Effector memory CD4-positive, alpha-beta T cell (primary cell): ENCODE results near the gene OLFM2.

Experiments
- DNase-seq, 3 donors: peaks; one replicate each; pipeline ENCODE4 v3.0.0-alpha.2; 2020
- H3K27ac ChIP-seq: 2 replicates; pipeline ENCODE4 v1.7.0; 2013; ENCODE audit warnings: mild to moderate bottlenecking, low read length, moderate library complexity; ENCODE audit not compliant: insufficient read depth, poor library complexity, severe bottlenecking
- H3K27me3 ChIP-seq: replicated peaks from 2 replicates; pipeline ENCODE4 v1.7.0; 2013; ENCODE audit warnings: mild to moderate bottlenecking, low read length; ENCODE audit not compliant: insufficient read depth, control insufficient read depth, poor library complexity, severe bottlenecking
- H3K36me3 ChIP-seq: 2 replicates; pipeline ENCODE4 v1.7.0; 2013; ENCODE audit warnings: mild to moderate bottlenecking, low read length, moderate library complexity; ENCODE audit not compliant: control insufficient read depth, insufficient read depth
- H3K4me1 ChIP-seq: 2 replicates; pipeline ENCODE4 v1.7.0; 2013; ENCODE audit warnings: low read length, mild to moderate bottlenecking; ENCODE audit not compliant: control insufficient read depth, insufficient read depth, poor library complexity, severe bottlenecking
- H3K4me3 ChIP-seq: 2 replicates; pipeline ENCODE4 v1.7.0; 2013; ENCODE audit warnings: low read length, low read depth, mild to moderate bottlenecking; ENCODE audit not compliant: insufficient read depth, poor library complexity, severe bottlenecking
- H3K9me3 ChIP-seq: 2 replicates; pipeline ENCODE4 v1.7.0; 2013; ENCODE audit warnings: mild to moderate bottlenecking, low read length, moderate library complexity; ENCODE audit not compliant: control insufficient read depth

The OLFM2 gene

GRCh38 chr19:9943744-9944143 lies 7.4 kb upstream of the OLFM2 start:
- Histone ChIP-seq H3K36me3 (no peaks in the 10 kb centered on the region), H3K4me3 (no peak overlapping the region), H3K9me3 (no peaks in the 10 kb centered on the region), H3K27ac (no peak overlapping the region), H3K27me3 (no peaks in the 10 kb centered on the region), H3K4me1 (no peaks in the 10 kb centered on the region)
- no peak for DNase-seq

DNA sequence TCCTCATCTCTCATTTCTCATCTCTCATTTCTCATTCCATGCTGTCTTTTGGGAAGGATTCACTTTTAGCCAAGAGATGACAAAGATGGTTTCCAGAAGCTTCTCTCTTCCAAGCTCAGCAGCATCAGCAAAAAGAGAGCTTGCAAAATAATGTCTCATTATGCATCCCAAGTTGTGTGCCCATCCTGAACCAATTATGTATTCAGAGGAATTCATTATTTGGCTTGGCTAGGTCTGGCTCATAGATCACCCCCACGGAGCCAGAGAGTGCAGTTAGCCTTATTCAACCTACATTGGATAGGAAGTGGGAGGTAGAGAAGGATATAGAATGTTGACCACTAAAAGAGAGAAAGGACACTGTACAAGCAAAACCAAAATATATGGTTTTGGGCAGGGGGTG lies 5.4 kb upstream of the OLFM2 start:
- Histone ChIP-seq H3K9me3 (no peaks in the 10 kb centered on the region), H3K4me1 (no peaks in the 10 kb centered on the region), H3K4me3 (no peak overlapping the region), H3K36me3 (no peaks in the 10 kb centered on the region), H3K27ac (no peak overlapping the region), H3K27me3 (peaks cover 10% of the 10 kb centered on the region)
- DNase-seq: no peak

DNA sequence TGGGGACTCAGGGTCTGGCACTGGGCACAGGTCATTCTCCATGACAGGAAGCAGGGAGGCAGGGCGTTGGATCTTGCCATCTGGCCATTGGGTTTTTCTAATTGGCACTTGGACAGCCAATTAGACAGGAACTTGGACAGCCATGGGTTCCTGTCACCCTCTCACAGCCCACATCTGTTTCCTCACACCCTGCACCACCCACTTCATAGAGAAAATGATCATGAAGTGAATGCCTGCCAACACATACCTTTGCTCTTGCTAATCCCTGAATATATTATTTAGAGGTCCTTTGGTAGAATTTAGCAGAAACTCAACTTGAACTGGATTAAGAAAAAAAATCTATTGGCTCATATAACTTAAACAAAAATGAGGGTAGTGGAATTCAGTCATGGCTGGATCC lies 4.9 kb upstream of the OLFM2 start:
- Histone ChIP-seq H3K4me1 (no peaks in the 10 kb centered on the region), H3K36me3 (no peaks in the 10 kb centered on the region), H3K27me3 (peaks cover 12% of the 10 kb centered on the region), H3K27ac (no peak overlapping the region), H3K4me3 (no peak overlapping the region), H3K9me3 (no peaks in the 10 kb centered on the region)
- no peak for DNase-seq

DNA sequence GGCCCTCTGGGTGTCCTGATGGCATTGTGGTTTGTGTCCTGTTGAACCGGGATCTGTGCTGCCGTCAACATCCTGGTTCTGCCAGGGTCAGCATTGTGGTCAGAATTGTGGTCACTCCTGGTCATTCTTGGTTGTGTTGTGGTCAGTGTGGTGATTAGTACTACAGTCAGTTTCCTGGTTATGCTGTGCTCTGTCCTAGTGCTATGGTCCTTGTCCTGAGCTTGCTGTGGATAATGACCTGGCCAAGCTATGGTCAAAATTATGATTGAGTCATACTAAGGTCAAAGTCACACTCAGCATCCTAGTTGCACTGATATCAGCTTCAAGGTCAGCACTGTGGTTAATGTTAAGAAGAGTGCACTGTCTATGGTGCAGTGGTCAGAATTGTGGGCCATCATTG lies 4.5 kb upstream of the OLFM2 start:
- Histone ChIP-seq H3K4me1 (peaks cover 3% of the 10 kb centered on the region), H3K36me3 (no peaks in the 10 kb centered on the region), H3K9me3 (no peaks in the 10 kb centered on the region), H3K27ac (no peak overlapping the region), H3K4me3 (no peak overlapping the region), H3K27me3 (peaks cover 16% of the 10 kb centered on the region)
- no peak for DNase-seq

DNA sequence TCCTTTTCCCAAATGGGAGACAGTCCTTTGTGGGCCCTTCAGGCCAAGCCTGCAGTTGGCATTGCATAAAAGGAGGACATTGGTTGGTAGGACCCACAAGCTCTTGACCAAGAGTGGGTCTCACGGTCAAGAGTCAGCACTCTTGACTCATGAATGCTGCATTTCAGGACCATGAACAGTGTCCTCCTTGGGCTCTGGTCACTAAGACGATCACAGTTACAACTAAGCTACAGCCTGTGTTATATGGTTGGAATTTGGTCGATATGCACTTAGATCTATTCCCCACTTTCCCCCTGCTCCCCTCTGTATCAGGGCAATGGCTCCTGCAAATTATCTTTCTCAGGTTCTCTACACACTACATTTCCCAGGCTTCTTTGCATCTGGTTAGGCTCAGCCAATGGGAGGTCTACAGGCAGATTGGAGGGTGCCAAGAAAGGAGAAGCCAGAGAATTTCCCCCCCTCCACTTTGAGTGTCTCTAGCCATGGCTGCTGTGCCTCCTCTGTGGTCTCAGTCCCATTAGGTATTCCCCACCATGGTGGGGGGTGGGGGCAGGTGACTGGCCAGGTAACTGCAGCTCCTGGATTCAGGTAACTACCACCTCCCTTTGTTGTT lies 3.1 kb upstream of the OLFM2 start:
- H3K4me1 ChIP-seq: peaks cover 14% of the 10 kb centered on the region
- no peak overlapping the region for H3K27ac ChIP-seq
- H3K27me3 ChIP-seq: peaks cover 28% of the 10 kb centered on the region
- no peaks in the 10 kb centered on the region for H3K9me3 ChIP-seq
- no peak for DNase-seq
- H3K4me3 ChIP-seq: no peak overlapping the region
- H3K36me3 ChIP-seq: no peaks in the 10 kb centered on the region

DNA sequence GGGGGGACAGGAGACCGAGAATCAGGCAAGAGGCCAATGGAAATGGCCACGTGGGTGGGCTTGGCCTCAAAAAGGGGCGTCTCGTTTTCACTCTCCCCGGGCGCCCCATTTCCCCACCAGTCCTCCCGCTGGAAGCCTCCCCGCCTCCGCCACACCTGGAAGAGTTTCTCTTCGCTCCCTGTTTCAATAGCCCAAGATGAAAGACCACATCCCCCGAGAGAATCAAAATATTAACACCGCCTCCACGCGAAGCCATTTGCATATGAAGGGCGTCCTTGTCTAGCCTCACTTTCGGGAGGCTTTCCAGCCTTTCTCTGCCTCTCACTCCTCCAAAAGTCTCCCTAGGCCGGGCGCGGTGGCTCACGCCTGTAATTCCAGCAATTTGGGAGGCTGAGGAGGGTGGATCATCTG lies 691 bp upstream of the OLFM2 start:
- Histone ChIP-seq H3K4me1 (peaks cover 17% of the 10 kb centered on the region), H3K27me3 (peaks cover 30% of the 10 kb centered on the region), H3K27ac (no peak overlapping the region), H3K36me3 (no peaks in the 10 kb centered on the region), H3K9me3 (no peaks in the 10 kb centered on the region), H3K4me3 (no peak overlapping the region)
- DNase-seq: no peak

GRCh38 chr19:9935506-9936325 lies 599 bp downstream of the OLFM2 start:
- DNase-seq: no peak
- Histone ChIP-seq H3K9me3 (no peaks in the 10 kb centered on the region), H3K27ac (no peak overlapping the region), H3K4me3 (no peak overlapping the region), H3K27me3 (peaks cover 31% of the 10 kb centered on the region), H3K4me1 (peaks cover 17% of the 10 kb centered on the region), H3K36me3 (no peaks in the 10 kb centered on the region)

GRCh38 chr19:9934132-9934950 lies 2.0 kb downstream of the OLFM2 start:
- Histone ChIP-seq H3K36me3 (no peaks in the 10 kb centered on the region), H3K9me3 (no peaks in the 10 kb centered on the region), H3K4me1 (peaks cover 17% of the 10 kb centered on the region), H3K27ac (no peak overlapping the region), H3K4me3 (no peak overlapping the region), H3K27me3 (peaks cover 31% of the 10 kb centered on the region)
- DNase-seq: peak; percentile 61 to 81 (median 79)

DNA sequence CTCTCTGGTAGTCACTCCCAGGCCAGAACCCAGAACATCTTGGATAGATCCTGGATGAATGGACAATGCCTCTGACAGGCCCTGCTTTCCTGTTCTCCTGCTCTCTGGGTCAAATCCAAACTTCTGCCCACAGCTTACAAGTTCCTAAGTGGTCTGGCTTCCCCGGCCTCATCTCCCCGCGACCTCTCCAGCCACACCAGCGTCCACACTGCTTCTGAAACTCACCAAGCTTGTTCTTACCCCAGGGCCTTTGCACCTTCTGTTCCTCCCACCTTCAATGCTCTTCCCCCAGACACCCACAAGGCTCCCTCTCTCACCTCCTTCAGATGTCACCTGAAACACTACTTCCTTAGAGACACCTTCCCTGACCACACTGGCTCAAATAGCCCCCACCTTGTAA lies 3.5 kb downstream of the OLFM2 start:
- DNase-seq: no peak
- Histone ChIP-seq H3K27me3 (peaks cover 28% of the 10 kb centered on the region), H3K4me3 (no peak overlapping the region), H3K4me1 (peaks cover 17% of the 10 kb centered on the region), H3K27ac (no peak overlapping the region), H3K9me3 (no peaks in the 10 kb centered on the region), H3K36me3 (no peaks in the 10 kb centered on the region)

DNA sequence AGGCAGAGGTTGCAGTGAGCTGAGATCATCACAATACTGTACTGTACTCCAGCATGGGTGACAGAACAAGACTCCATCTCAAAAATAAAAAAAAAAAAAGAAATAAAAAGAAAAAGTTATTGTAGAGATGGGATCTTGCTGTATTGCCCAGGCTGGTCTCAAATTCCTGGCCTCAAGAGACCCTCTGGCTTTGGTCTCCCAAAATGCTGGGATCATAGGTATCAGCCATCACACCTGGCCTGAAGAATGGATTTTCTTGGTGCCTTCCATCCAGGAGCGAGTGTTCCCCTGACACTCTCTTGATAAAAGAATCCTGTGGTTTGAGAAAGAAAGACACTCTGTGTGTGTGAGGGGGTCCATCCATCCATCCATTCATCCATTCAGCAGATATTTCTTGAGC lies 4.7 kb downstream of the OLFM2 start:
- peaks cover 21% of the 10 kb centered on the region for H3K27me3 ChIP-seq
- H3K27ac ChIP-seq: no peak overlapping the region
- no peak for DNase-seq
- H3K9me3 ChIP-seq: no peaks in the 10 kb centered on the region
- H3K4me1 ChIP-seq: peaks cover 17% of the 10 kb centered on the region
- H3K36me3 ChIP-seq: no peaks in the 10 kb centered on the region
- H3K4me3 ChIP-seq: no peak overlapping the region
